ENCODE measurements around the gene RRBP1. TPM values are rescaled to one million over a fixed set of nuclear protein-coding genes. Genes with fewer than 3 reads are reported as not detected.
"Not testable (repeated sequence)": the region's sequence is repeated elsewhere in the genome, so short reads cannot be mapped to it uniquely, and the experiment has no call there.

The RRBP1 gene
- total RNA-seq, 1 donor from 2014 or later: 35.6 TPM

- DNase-seq: no peak
- intact Hi-C loops (cut with micrococcal nuclease): no loop called here
- ATAC-seq: no peak
Observed at GRCh38 chr20:17709361-17710293, 27.6 kb upstream of the RRBP1 start.

DNA sequence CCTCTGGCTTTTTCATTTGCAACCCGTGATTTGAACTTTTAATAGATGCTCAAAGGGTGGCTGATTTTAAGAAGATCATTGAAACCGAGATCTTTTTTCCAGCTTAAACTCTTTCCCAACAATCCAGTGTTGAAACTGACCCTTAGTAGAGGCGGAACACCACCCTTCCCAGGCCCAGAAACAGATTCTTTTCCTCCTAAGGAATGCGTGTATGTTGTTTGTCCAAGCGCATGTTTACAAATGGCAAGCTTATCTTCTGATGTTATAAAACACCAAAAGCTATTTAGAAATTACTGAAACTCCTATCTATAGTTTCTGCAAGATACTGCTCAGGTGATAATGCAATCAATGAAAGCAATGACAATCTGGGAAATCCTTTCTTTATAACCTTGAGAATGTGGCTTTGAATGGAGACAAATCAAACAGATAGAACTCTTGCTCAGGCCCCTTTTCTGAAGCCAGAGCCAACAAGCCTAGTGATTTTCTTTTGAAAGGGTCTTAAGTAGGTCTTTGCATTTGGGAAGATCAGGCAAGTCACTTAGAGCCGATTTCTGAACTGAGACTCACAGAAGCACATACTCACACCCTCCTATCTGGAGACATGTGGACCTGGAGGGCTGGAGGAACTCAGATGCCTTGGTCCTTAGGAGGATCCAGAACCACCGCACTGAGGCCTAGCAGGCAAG is 26.8 kb upstream of the RRBP1 start:
- DNase-seq: no peak
- intact Hi-C loops (cut with micrococcal nuclease): no loop called here
- no peak for ATAC-seq

DNA sequence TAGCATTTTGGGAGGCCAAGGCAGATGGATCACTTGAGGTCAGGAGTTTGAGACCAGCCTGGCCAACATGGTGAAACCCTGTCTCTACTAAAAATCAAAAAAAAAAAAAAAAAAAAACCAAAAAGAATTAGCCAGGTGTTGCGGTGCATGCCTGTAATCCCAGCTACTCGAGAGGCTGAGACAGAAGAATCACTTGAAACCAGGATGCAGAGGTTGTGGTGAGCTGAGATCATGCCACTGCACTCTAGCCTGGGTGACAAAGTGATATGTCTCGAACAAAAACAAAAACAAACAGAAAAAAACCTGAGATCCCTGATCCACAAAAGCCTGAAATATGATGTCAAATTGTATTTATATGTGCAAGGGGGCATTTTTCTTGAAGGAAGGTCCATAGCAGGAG is 25.9 kb upstream of the RRBP1 start:
- intact Hi-C loops (cut with micrococcal nuclease); DNase-seq; ATAC-seq: not testable (repeated sequence)

GRCh38 chr20:17706632-17707031 is 24.6 kb upstream of the RRBP1 start:
- DNase-seq (no peak), ATAC-seq (no peak)
- intact Hi-C loops (cut with micrococcal nuclease): no loop called here

GRCh38 chr20:17705916-17706315 is 23.9 kb upstream of the RRBP1 start:
- ATAC-seq (no peak), DNase-seq (no peak)
- intact Hi-C loops (cut with micrococcal nuclease): no loop called here

GRCh38 chr20:17704589-17705317 is 22.7 kb upstream of the RRBP1 start:
- no peak for DNase-seq
- no peak for ATAC-seq
- intact Hi-C loops (cut with micrococcal nuclease): no loop called here

DNA sequence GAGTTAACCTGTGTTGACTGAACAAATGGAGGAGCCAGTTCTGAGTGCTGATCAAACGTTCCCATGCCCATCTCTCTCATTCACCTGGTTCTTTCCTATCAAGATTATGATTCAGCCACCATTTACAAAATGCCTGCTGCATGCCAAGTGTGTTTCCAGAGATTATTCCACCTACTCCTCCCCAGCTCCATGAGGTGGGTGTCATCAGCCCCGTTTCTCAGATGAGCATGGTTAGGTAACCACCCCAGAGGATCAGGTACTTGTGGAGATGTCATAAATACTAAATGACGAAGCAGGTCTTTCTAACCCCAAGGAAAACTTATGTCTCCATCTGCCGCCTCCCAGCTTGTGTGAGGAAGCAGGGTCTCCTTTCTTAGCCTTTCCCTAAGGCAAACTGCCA is 19.8 kb upstream of the RRBP1 start:
- DNase-seq (no peak), ATAC-seq (no peak)
- intact Hi-C loops (cut with micrococcal nuclease): no loop called here

GRCh38 chr20:17700637-17701036 is 18.6 kb upstream of the RRBP1 start:
- ATAC-seq (no peak), DNase-seq (no peak)
- intact Hi-C loops (cut with micrococcal nuclease): no loop called here

DNA sequence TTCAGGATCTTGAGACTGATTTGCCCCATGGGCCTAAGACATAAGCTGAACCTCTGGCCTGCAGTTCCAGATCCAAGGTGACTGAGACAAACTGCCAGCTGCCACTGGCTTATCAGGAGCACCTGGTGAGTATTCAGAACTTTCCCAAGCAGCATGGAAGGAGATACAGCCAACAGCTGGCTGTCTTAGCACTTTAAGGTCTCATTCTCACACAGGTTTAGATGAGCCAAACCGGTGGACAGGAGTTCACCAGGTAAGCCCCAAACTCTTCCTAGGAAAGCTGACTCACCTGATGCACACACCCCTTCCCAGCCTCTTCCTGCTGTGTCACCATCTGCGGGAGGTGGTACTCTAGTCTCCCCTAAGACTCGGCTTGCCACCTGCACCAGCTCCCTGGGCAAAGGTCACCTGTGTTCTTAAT is 17.9 kb upstream of the RRBP1 start, which contains the start of gene BANF2:
TSS of gene BANF2 (plus strand) at position 36 of the 421 bp plus-strand sequence. CDS start 25,060 bp downstream, outside the sequence.
- intact Hi-C loops (cut with micrococcal nuclease): no loop called here
- DNase-seq: no peak

DNA sequence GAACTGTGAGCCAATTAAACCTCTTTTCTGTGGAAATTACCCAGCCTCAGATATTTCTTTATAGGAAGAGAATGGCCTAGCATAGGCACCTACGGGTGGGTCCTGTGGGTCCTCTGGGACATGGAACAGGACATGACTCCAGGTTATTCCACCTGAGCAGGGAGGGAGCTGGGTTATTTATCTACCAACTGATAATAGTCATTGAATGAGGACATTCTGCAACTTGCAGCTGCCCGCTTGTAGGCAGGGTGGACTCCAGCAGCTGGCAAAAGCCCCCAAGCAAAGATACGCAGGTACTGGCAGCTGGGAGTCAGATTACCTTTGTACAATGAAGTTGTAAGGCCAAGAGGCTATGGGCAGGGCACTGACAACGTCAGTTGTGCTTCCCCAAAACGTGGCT is 16.3 kb upstream of the RRBP1 start:
- no peak for DNase-seq
- intact Hi-C loops (cut with micrococcal nuclease): no loop called here
- ATAC-seq: no peak

More for the DNA sequence above, 17.9 kb upstream of the RRBP1 start, which contains the start of gene BANF2:
- ATAC-seq: no peak

DNA sequence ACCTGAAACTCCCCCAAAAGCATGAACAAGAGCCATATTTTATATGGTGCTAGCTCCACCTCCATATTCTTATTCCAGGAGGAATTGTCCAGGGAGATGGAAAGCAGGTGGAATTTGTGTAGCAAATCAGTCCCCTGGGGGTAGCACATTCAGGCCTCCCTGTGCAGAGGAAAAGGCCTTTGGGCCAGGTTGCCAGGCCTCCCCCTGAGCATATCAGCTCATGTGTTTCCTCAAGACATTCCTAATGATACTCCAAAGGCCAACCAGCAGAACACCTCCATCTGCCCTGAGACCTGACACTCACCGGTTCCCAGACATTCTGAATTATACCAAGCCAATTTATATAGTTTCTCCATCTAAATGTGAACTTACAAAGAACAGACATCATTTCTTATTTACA is 15.1 kb upstream of the RRBP1 start:
- no peak for ATAC-seq
- no peak for DNase-seq
- intact Hi-C loops (cut with micrococcal nuclease): no loop called here

GRCh38 chr20:17696287-17696686 is 14.2 kb upstream of the RRBP1 start:
- intact Hi-C loops (cut with micrococcal nuclease): no loop called here
- DNase-seq (no peak), ATAC-seq (no peak)

GRCh38 chr20:17694767-17695166 is 12.7 kb upstream of the RRBP1 start:
- intact Hi-C loops (cut with micrococcal nuclease): no loop called here
- DNase-seq: no peak
- ATAC-seq: no peak

- ATAC-seq (no peak), DNase-seq (no peak)
- intact Hi-C loops (cut with micrococcal nuclease): no loop called here
Observed at GRCh38 chr20:17693444-17694001, 11.5 kb upstream of the RRBP1 start.

DNA sequence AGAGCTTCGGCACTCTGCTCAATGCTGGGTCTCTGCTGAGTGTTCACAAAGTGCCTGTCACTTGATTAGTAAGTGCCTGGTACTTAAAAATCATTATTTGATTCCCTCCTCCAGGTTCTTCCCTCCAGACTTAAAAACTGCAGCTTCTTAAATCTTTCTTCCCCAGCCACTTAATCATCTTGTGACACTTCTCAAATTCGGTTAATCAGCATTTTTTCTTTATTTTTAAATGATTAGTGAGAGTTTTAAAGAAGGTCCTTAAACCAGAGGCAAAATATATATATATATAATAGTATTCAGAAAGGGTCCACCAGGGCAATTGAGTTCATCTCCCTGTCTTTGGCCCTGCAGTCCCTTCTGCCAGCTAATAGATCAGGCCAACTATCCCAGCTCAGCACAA is 9.7 kb upstream of the RRBP1 start:
- no peak for DNase-seq
- intact Hi-C loops (cut with micrococcal nuclease): no loop called here
- no peak for ATAC-seq

GRCh38 chr20:17690144-17690543 is 8.1 kb upstream of the RRBP1 start:
- no peak for ATAC-seq
- intact Hi-C loops (cut with micrococcal nuclease): no loop called here
- no peak for DNase-seq

- ATAC-seq (no peak), DNase-seq (no peak)
- intact Hi-C loops (cut with micrococcal nuclease): no loop called here
Observed at GRCh38 chr20:17688965-17689364, 6.9 kb upstream of the RRBP1 start.

GRCh38 chr20:17687800-17688199 is 5.8 kb upstream of the RRBP1 start:
- intact Hi-C loops (cut with micrococcal nuclease): no loop called here
- ATAC-seq: no peak
- DNase-seq: no peak

DNA sequence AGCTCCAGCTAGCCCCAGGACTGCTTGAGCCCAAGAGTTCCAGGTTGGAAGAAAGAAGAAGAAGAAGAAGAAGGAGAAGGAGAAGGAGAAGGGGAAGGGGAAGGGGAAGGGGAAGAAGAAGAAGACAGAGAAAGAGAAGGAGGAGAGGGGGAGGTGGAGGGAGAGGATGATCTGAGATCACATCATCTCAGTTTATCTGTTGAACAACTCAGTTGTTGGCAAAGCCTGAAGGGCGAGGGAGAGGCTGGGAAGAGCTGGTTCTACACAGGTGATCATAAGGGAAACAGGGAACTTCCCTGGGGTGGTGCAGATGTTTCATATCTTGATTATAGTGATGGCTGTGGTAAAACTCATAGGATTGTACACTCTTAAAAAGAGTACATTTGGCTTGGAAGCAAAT is 3.1 kb upstream of the RRBP1 start:
- intact Hi-C loops (cut with micrococcal nuclease): no loop called here
- DNase-seq: no peak
- no peak for ATAC-seq
